ENCODE data around the gene FAM234B. TPM values are rescaled to one million over a fixed set of nuclear protein-coding genes. Genes with fewer than 3 reads are reported as not detected.

The FAM234B gene
- total and polyA plus RNA-seq, 2 experiments from 2014 or later = 9.5 to 21.1 TPM

DNA sequence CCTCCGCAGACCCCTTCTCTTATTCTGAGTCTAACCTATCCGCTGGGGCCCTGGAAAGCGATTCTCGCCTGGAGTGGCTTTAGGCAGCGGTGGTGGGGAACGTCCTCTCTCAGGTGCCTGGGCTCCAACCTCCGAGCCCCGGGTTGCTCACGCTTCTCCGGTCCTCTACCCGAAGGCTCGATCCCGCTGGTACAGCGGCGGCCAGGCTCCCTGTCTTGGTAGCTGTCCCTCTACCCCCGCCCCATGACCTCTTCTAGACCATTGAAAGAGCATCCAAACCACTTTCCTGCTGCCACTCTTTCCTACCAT, 43.6 kb upstream of the FAM234B start:
- Histone ChIP-seq H3K27ac (ENCODE audit: low read depth) (0 out of 2 replicates have a peak overlapping the region, but pooled peaks have one; percentile 50), H3K27me3 (ENCODE audit: insufficient read depth) (peaks cover 21% of the 10 kb centered on the region), H3K4me2 (peak overlapping the region; percentile 100), H3K36me3 (ENCODE audit: insufficient read depth) (no peaks in the 10 kb centered on the region), H3K4me3 (peak overlapping the region; percentile 90), H3K79me2 (replicated peaks; ENCODE audit: insufficient read depth) (peaks cover 23% of the 10 kb centered on the region), H3F3A (replicated peaks; ENCODE audit: low read depth) (0 out of 2 replicates have a peak, but pooled peaks cover 6% of the 10 kb centered on the region), H2AFZ (peak overlapping the region; percentile 94), H3K9me2 (ENCODE audit: insufficient read depth) (no peaks in the 10 kb centered on the region), H4K20me1 (replicated peaks; ENCODE audit: insufficient read depth) (no peaks in the 10 kb centered on the region; the same call in none of the 2 replicates), H3K4me1 (ENCODE audit: insufficient read depth) (peaks cover 33% of the 10 kb centered on the region)
- peaks cover 44% of the 10 kb centered on the region for H3K4me1 Mint-ChIP-seq
- H3K27me3 Mint-ChIP-seq (ENCODE audit: insufficient read depth, low read depth, poor library complexity) = peaks cover 22% of the 10 kb centered on the region
- ATAC-seq (peak; percentile 48), DNase-seq (ENCODE audit: low spot score) (peak; percentile 64)
- H3K9me3 Mint-ChIP-seq = peaks cover 8% of the 10 kb centered on the region; the same call in 1 of the 3 replicates
- TF ChIP-seq JUNB (IDR thresholded peaks at IDR 0.05; ENCODE audit: unreplicated experiment) (no peak), EZH2phosphoT487 (IDR thresholded peaks at IDR 0.05; ENCODE audit: unreplicated experiment) (no peak), CREB1 (CRISPR knock-in tag; IDR thresholded peaks at IDR 0.05; ENCODE audit: low read depth) (no peak), EZH2 (IDR thresholded peaks at IDR 0.05; ENCODE audit: low read depth, unreplicated experiment) (no peak), NANOG (IDR thresholded peaks at IDR 0.05; ENCODE audit: borderline replicate concordance) (no peak), ZNF114 (CRISPR knock-in tag; IDR thresholded peaks at IDR 0.05) (no peak), STAT1 (IDR thresholded peaks at IDR 0.05; ENCODE audit: unreplicated experiment) (no peak), ZNF331 (CRISPR knock-in tag; IDR thresholded peaks at IDR 0.05; ENCODE audit: low read depth) (no peak), POLR2AphosphoS5 (IDR thresholded peaks at IDR 0.05; ENCODE audit: low read depth) (no peak)
- TF ChIP-seq, protein P1, sequence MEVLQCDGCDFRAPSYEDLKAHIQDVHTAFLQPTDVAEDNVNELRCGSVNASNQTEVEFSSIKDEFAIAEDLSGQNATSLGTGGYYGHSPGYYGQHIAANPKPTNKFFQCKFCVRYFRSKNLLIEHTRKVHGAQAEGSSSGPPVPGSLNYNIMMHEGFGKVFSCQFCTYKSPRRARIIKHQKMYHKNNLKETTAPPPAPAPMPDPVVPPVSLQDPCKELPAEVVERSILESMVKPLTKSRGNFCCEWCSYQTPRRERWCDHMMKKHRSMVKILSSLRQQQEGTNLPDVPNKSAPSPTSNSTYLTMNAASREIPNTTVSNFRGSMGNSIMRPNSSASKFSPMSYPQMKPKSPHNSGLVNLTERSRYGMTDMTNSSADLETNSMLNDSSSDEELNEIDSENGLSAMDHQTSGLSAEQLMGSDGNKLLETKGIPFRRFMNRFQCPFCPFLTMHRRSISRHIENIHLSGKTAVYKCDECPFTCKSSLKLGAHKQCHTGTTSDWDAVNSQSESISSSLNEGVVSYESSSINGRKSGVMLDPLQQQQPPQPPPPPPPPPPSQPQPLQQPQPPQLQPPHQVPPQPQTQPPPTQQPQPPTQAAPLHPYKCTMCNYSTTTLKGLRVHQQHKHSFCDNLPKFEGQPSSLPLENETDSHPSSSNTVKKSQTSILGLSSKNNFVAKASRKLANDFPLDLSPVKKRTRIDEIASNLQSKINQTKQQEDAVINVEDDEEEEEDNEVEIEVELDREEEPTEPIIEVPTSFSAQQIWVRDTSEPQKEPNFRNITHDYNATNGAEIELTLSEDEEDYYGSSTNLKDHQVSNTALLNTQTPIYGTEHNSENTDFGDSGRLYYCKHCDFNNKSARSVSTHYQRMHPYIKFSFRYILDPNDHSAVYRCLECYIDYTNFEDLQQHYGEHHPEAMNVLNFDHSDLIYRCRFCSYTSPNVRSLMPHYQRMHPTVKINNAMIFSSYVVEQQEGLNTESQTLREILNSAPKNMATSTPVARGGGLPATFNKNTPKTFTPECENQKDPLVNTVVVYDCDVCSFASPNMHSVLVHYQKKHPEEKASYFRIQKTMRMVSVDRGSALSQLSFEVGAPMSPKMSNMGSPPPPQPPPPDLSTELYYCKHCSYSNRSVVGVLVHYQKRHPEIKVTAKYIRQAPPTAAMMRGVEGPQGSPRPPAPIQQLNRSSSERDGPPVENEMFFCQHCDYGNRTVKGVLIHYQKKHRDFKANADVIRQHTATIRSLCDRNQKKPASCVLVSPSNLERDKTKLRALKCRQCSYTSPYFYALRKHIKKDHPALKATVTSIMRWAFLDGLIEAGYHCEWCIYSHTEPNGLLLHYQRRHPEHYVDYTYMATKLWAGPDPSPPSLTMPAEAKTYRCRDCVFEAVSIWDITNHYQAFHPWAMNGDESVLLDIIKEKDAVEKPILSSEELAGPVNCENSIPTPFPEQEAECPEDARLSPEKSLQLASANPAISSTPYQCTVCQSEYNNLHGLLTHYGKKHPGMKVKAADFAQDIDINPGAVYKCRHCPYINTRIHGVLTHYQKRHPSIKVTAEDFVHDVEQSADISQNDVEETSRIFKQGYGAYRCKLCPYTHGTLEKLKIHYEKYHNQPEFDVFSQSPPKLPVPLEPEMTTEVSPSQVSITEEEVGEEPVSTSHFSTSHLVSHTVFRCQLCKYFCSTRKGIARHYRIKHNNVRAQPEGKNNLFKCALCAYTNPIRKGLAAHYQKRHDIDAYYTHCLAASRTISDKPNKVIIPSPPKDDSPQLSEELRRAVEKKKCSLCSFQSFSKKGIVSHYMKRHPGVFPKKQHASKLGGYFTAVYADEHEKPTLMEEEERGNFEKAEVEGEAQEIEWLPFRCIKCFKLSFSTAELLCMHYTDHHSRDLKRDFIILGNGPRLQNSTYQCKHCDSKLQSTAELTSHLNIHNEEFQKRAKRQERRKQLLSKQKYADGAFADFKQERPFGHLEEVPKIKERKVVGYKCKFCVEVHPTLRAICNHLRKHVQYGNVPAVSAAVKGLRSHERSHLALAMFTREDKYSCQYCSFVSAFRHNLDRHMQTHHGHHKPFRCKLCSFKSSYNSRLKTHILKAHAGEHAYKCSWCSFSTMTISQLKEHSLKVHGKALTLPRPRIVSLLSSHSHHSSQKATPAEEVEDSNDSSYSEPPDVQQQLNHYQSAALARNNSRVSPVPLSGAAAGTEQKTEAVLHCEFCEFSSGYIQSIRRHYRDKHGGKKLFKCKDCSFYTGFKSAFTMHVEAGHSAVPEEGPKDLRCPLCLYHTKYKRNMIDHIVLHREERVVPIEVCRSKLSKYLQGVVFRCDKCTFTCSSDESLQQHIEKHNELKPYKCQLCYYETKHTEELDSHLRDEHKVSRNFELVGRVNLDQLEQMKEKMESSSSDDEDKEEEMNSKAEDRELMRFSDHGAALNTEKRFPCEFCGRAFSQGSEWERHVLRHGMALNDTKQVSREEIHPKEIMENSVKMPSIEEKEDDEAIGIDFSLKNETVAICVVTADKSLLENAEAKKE (CRISPR knock-in tag; IDR thresholded peaks at IDR 0.05) = no peak
- TF ChIP-seq, protein P2, sequence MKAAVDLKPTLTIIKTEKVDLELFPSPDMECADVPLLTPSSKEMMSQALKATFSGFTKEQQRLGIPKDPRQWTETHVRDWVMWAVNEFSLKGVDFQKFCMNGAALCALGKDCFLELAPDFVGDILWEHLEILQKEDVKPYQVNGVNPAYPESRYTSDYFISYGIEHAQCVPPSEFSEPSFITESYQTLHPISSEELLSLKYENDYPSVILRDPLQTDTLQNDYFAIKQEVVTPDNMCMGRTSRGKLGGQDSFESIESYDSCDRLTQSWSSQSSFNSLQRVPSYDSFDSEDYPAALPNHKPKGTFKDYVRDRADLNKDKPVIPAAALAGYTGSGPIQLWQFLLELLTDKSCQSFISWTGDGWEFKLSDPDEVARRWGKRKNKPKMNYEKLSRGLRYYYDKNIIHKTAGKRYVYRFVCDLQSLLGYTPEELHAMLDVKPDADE (IDR thresholded peaks at IDR 0.05) = no peak
- TF ChIP-seq, protein P3, sequence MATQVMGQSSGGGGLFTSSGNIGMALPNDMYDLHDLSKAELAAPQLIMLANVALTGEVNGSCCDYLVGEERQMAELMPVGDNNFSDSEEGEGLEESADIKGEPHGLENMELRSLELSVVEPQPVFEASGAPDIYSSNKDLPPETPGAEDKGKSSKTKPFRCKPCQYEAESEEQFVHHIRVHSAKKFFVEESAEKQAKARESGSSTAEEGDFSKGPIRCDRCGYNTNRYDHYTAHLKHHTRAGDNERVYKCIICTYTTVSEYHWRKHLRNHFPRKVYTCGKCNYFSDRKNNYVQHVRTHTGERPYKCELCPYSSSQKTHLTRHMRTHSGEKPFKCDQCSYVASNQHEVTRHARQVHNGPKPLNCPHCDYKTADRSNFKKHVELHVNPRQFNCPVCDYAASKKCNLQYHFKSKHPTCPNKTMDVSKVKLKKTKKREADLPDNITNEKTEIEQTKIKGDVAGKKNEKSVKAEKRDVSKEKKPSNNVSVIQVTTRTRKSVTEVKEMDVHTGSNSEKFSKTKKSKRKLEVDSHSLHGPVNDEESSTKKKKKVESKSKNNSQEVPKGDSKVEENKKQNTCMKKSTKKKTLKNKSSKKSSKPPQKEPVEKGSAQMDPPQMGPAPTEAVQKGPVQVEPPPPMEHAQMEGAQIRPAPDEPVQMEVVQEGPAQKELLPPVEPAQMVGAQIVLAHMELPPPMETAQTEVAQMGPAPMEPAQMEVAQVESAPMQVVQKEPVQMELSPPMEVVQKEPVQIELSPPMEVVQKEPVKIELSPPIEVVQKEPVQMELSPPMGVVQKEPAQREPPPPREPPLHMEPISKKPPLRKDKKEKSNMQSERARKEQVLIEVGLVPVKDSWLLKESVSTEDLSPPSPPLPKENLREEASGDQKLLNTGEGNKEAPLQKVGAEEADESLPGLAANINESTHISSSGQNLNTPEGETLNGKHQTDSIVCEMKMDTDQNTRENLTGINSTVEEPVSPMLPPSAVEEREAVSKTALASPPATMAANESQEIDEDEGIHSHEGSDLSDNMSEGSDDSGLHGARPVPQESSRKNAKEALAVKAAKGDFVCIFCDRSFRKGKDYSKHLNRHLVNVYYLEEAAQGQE (IDR thresholded peaks at IDR 0.05; ENCODE audit: unreplicated experiment) = no peak
- TF ChIP-seq, protein P4, sequence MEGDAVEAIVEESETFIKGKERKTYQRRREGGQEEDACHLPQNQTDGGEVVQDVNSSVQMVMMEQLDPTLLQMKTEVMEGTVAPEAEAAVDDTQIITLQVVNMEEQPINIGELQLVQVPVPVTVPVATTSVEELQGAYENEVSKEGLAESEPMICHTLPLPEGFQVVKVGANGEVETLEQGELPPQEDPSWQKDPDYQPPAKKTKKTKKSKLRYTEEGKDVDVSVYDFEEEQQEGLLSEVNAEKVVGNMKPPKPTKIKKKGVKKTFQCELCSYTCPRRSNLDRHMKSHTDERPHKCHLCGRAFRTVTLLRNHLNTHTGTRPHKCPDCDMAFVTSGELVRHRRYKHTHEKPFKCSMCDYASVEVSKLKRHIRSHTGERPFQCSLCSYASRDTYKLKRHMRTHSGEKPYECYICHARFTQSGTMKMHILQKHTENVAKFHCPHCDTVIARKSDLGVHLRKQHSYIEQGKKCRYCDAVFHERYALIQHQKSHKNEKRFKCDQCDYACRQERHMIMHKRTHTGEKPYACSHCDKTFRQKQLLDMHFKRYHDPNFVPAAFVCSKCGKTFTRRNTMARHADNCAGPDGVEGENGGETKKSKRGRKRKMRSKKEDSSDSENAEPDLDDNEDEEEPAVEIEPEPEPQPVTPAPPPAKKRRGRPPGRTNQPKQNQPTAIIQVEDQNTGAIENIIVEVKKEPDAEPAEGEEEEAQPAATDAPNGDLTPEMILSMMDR (conservative IDR thresholded peaks at IDR 0.05; ENCODE audit: low read depth in 2 of 2) = no peak
- peaks cover 5% of the 10 kb centered on the region; the same call in 2 of the 3 replicates for H3K36me3 Mint-ChIP-seq (ENCODE audit: low read depth)
- H3K27ac Mint-ChIP-seq = peak overlapping the region; percentile 41
- peak overlapping the region; percentile 84 for H3K4me3 Mint-ChIP-seq

All from GM23338 (cell line).